GM18867 (cell line): ENCODE measurements around the gene SLC7A6OS.

ENCODE experiments used
- ATAC-seq: cut with Tn5 transposase; IDR thresholded peaks from one replicate; pipeline ENCODE4 v1.9.1; 2021; ENCODE audit warnings: mild to moderate bottlenecking, moderate library complexity; ENCODE audit not compliant: unreplicated experiment

SLC7A6OS gene

GRCh38 chr16:68282064-68282452 is 28.7 kb downstream of the SLC7A6OS start:
- ATAC-seq, result no peak

- no peak for ATAC-seq
Observed at GRCh38 chr16:68281368-68282063, 29.2 kb downstream of the SLC7A6OS start.

- no peak for ATAC-seq
Observed at GRCh38 chr16:68279726-68280558, 30.8 kb downstream of the SLC7A6OS start.

- no peak for ATAC-seq
Observed at GRCh38 chr16:68276223-68276622, 34.5 kb downstream of the SLC7A6OS start.

- peak; percentile 66 for ATAC-seq
Observed at GRCh38 chr16:68275611-68276191, 35.0 kb downstream of the SLC7A6OS start.

GRCh38 chr16:68274441-68274840 is 36.3 kb downstream of the SLC7A6OS start:
- ATAC-seq, result no peak

- ATAC-seq, result no peak
Observed at GRCh38 chr16:68273896-68274295, 36.9 kb downstream of the SLC7A6OS start.

GRCh38 chr16:68273459-68273858 is 37.3 kb downstream of the SLC7A6OS start:
- ATAC-seq, result no peak

GRCh38 chr16:68272507-68273209 is 38.1 kb downstream of the SLC7A6OS start:
- no peak for ATAC-seq

- ATAC-seq, result no peak
Observed at GRCh38 chr16:68270353-68270752, 40.4 kb downstream of the SLC7A6OS start.

GRCh38 chr16:68269793-68270192 is 41.0 kb downstream of the SLC7A6OS start:
- no peak for ATAC-seq

- no peak for ATAC-seq
Observed at GRCh38 chr16:68267612-68268405, 42.9 kb downstream of the SLC7A6OS start.

GRCh38 chr16:68265078-68265920 is 45.4 kb downstream of the SLC7A6OS start:
- peak; percentile 1 for ATAC-seq

- ATAC-seq, result peak; percentile 64
Observed at GRCh38 chr16:68264128-68265077, 46.3 kb downstream of the SLC7A6OS start, which contains the start of gene SLC7A6. Gene SLC7A6, plus strand, starts transcription at chr16:68264526. Its CDS starts 10,201 bp downstream, at chr16:68274727.

- ATAC-seq, result peak; percentile 1
Observed at GRCh38 chr16:68263559-68264127, 47.1 kb downstream of the SLC7A6OS start.

GRCh38 chr16:68259007-68259825 is 51.5 kb downstream of the SLC7A6OS start:
- ATAC-seq, result no peak
